LNCaP clone FGC (cell line): ENCODE data around the gene CDC73.

Source experiments
- DNase-seq: peaks from one replicate; pipeline ENCODE4 v3.0.0-alpha.2; 2011; ENCODE audit warnings: low read depth
- H3K4me3 ChIP-seq: 2 replicates; pipeline ENCODE4 v1.5.1; 2011; ENCODE audit warnings: mild to moderate bottlenecking, low read depth, low read length, control low read depth
- CTCF ChIP-seq: IDR thresholded peaks from 2 replicates; pipeline ENCODE4 v1.5.1; 2012; ENCODE audit warnings: mild to moderate bottlenecking; ENCODE audit not compliant: control insufficient read depth, insufficient read depth; ENCODE audit errors: extremely low read depth

Gene CDC73

GRCh38 chr1:193192586-193192985, 70.8 kb downstream of the CDC73 start:
- no peak for TF ChIP-seq CTCF
- no peak overlapping the region for H3K4me3 ChIP-seq
- DNase-seq = no peak

DNA sequence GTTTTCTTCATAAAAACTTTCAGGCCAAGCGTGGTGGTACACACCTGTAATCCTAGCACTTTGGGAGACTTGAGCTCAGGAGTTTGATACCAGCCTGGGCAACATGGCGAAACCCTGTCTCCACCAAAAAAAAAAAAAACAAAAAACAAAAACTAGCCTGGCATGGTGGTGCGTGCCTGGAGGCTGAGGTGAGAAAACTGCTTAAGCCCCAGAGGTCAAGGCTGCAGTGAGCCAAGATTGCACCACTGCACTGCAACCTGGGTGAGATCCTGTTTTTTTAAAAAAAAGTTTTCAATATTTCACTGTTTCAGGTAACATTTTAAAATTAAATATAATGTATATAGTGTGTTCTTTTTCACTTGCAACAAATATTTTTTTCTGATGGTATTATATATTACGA, 78.1 kb downstream of the CDC73 start:
- TF ChIP-seq CTCF = no peak
- H3K4me3 ChIP-seq = no peak overlapping the region
- DNase-seq = no peak

GRCh38 chr1:193201021-193201420, 79.2 kb downstream of the CDC73 start:
- no peak overlapping the region for H3K4me3 ChIP-seq
- TF ChIP-seq CTCF = no peak
- no peak for DNase-seq

- no peak for TF ChIP-seq CTCF
- no peak for DNase-seq
- H3K4me3 ChIP-seq = no peak overlapping the region
Measured at GRCh38 chr1:193210996-193211395, 89.2 kb downstream of the CDC73 start.

DNA sequence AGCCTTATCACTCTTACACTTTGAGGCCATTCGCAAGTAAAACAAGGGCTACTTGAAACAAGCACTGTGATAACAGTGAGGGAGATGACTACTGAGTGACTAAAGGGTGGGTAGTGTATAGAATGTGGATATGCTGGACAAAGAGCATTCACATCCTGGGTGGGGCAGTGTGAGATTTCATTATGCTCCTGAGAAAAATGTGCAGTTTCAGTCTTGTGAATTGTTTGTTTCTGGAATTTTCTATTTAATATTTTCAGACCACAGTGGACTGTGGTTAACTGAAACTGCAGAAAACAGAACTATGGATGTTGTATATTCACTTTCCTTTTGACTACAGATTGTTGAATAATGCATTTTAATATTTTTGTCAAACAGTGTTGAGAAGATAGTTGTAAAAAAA, 89.7 kb downstream of the CDC73 start:
- DNase-seq = no peak
- no peak for TF ChIP-seq CTCF
- no peak overlapping the region for H3K4me3 ChIP-seq

DNA sequence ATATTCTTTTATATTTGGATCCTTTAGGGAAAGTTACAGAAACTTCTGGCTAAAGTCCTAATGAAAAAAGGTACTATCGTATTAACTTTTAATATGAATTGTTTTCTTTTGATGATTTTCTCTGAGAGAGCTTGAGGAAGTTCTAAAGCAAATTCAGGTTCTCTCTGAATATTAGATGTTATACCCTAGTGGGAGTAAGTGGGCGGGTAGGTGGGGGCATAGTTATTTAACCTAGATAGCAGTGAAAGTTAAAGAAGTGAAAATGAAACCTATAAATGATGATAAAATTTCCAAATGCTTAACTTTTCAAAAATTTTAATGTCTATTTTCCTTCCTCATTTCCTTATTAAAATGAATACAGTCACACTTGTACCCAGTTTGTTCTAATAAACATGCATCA, 90.8 kb downstream of the CDC73 start:
- TF ChIP-seq CTCF = no peak
- DNase-seq = no peak
- no peak overlapping the region for H3K4me3 ChIP-seq

DNA sequence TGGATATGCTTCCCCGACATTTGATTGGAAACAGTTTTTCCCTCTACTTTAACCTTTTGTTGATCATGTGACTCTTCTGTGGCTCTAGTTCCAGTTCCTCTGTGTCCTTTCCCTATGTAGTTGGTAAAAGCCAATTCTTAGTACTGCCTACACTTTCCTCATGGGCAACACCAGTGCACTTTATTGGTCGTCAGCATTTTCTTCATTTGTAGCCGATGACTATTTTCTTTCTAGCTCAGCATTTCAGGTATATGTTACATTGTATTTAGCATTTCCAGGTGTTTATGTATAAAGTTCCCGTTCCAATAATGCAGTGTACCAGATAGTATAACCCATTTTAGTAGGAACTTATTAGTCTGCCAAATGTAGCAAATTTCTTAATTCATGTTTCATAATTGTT, 92.2 kb downstream of the CDC73 start:
- no peak overlapping the region for H3K4me3 ChIP-seq
- TF ChIP-seq CTCF = no peak
- DNase-seq = no peak
